ENCODE measurements around the gene EBLN1.

Gene EBLN1

DNA sequence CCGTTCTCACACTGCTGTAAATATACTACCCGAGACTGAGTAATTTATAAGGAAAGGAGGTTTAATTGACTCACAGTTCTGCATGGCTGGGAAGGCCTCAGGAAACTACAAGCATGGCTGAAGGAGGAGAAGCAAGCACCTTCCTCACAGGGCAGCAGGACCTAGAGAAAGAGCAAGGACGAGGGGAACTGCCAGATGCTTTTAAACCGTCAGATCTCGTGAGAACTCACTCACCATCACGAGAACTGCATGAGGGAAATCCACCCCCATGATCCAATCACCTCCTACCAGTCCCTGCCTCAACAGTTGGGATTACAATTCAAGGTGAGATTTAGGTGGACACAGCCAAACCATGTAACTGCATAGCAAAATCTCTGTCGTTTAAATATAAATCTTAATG, at the start of gene EBLN1:
Gene EBLN1 (minus strand): TSS at position 174 of the 400 bp plus-strand sequence. CDS start 8,032 bp downstream, outside the sequence.
- DNase-seq (ENCODE audit: low spot score) = no peak

DNA sequence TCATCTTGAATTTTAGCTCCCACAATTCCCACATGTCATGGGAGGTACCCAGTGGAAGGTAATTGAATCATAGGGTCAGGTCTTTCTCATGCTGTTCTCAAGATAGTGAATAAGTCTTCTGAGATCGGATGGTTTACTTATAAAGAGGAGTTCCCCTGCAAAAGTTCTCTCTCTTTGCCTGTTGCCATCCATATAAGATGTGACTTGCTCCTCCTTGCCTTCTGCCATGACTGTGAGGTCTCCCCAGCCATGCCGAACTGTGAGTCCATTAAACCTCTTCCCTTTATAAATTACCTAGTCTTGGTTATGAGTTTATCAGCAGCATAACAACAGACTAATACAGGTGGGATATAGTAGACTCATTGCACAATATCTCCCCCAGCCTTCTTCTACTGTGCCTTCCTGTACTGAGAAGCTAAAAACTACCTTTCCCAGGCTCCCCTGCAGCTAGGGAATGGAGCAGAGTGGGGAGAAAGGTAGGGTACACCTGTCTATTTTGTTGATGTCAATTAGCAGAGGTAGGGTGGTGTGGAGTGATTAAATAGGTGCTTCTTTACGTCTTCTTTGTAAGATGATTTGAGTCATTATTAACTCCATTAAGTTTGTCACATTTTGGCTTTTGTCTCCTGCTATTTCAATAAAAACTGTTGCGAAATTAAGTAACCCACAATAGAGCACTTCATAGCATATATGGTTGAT, 48.2 kb upstream of the EBLN1 start:
- no peak for DNase-seq (ENCODE audit: low spot score)

DNA sequence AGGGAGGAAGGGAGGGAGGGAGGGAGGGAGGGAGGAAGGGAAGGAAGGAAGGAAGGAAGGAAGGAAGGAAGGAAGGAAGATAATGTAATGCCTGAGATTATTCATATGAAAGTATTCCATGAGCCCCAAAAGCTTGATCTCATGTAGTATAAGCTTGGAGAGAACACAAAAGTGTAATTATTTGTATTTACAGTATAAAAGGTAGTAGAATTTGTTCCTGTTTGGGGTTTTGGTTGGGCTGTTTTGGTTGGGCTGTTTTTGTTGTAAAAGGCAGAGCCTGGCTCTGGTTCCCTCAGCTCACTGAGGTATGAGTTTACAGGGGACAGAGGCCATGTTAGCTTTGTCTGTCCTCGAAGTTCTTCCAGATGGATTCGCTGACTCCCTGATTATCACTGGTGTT, 45.3 kb upstream of the EBLN1 start:
- no peak for DNase-seq (ENCODE audit: low spot score)

DNA sequence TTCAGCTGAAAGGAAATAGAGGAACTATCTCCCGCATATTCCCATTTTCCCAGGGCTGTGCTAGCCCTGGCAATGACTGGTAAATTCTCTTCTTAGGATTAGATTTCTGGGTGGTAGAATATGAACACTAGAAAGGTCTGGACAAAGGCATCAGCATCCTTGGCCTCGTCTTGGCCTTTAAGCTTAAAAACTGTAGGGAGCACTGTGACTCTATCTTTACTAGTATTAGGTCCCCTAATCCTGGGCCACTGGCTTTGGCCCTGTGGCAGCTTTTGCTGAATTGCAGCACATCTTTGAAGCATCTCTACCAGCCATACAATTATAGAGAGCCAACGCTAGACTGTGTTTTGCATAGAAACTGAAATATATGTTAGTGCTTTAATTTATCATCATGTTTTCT, 41.5 kb upstream of the EBLN1 start:
- no peak for DNase-seq (ENCODE audit: low spot score)

DNA sequence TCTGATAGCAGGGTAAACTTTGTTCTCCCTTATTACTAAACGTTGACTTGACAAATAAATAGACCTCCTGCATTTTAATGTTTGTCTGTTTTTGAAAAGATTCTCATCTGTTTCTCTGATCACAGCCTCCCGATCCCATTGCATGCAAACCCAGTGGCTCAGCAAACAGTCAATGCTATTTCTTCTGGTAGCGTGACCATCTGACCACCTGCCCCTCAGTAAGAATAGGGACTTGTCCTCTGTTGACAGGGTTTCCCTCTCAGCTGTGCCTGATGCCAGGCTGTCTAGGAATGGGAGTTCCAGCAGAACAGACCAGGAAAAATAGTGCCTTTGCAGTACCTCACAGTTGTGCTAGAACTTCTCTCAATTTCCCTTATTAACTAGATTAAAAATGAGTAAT, 40.7 kb upstream of the EBLN1 start:
- no peak for DNase-seq (ENCODE audit: low spot score)

DNA sequence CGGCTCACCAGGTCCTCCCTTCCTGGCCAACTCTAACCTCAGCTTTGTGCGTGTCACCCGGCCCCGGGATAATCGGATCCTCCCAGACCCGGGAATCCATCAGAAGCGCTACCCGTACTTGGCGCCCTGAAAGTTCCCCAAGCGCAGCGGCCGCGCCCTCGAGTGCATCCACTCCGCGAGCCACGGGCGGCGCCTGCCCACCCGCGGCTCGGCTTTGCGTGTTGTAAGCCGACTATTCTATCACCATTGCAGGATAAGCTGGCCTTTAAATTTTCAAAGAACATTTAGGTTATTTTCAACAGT, 35.7 kb upstream of the EBLN1 start:
- no peak for DNase-seq (ENCODE audit: low spot score)

DNA sequence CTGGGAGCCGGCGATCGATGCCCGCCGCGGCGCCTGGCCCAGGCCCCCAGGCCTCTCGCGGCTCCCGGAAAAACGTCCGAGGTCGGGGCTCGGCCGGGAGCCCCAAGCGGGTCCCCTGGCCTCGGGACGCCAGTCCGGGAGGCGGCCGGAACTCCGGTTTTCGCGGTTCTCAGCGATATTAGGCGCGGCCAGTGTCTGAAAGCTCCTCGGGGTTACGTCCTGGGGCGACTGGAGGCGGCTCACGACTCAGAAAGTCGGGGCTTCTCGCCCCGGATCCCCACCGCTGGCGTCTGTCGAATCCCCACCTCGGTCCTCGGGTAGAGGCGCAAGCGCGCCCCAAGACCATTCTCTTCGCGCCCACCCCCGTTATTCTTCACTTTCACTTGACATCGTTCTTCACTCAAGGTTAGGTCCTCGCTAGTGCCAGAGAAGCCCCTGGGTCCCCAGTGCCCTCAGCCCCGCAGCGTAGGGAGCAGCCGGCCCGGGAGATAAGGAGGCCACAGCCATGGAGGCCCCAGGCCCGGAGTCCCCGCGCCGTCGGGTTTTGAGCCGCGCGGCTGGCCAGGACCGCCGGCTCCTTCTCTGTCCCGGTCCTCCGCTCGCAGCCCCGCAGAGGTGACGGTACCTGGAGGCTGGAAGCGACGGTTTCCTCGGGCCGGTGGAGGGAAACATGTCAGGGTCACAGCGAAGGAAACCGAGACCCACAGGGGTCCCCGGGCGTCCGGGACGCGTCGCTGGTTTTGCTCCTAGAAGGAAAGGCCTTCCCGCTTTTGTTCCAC, 35.2 kb upstream of the EBLN1 start:
- DNase-seq (ENCODE audit: low spot score) = peak; percentile 13

DNA sequence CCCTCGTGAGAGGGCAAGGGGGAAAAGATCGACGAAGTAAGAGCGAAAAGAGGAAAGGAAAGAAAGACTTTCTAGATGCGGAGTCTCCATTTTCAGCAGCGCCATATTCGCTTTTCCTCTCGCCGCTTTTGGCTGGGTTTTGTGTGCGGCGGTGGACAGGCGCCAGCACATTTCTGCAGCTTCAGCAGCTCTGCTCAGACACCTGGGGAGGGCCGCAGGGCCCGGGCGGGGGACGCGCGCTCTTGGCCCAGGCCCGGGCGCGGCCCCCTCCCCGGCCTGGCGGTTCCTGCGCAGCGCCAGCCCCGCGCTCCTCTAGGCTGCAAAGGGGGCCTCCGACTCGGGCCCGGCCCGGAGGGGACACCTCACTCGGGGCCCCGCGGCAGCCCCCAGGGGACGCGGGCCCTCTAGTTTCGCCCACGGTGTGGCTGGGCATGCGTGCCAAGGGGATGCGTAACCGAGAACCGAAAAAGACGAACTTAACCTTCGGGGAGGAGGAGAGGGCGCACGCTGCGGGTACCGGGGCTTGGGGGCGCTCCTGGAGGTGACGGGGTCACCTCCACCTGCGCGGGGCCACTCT, 34.5 kb upstream of the EBLN1 start:
- peak; percentile 17 for DNase-seq (ENCODE audit: low spot score)

DNA sequence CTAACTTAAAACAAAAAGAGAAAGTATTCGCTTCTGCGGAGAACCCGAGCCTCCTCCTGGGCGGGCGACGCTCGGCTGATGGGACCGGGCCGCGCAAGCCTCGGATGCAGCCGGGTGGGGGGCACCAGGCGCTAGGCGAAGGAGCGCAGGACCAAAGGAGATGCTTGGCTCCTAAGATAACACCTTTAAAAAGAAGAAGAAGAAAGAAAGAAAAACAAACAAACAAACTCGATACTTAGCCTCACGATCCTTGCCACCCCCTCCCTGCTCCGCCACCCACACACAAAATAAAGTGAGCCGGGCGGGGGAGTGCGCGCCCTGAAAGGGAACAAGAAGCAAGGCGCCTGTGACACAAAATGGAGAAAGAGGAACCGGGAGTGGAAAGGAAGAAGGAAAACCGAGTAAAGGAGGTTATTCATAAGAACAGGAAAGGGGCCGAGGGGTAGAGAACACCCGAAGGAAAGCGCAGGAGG, 34.0 kb upstream of the EBLN1 start:
- DNase-seq (ENCODE audit: low spot score) = peak; percentile 49

DNA sequence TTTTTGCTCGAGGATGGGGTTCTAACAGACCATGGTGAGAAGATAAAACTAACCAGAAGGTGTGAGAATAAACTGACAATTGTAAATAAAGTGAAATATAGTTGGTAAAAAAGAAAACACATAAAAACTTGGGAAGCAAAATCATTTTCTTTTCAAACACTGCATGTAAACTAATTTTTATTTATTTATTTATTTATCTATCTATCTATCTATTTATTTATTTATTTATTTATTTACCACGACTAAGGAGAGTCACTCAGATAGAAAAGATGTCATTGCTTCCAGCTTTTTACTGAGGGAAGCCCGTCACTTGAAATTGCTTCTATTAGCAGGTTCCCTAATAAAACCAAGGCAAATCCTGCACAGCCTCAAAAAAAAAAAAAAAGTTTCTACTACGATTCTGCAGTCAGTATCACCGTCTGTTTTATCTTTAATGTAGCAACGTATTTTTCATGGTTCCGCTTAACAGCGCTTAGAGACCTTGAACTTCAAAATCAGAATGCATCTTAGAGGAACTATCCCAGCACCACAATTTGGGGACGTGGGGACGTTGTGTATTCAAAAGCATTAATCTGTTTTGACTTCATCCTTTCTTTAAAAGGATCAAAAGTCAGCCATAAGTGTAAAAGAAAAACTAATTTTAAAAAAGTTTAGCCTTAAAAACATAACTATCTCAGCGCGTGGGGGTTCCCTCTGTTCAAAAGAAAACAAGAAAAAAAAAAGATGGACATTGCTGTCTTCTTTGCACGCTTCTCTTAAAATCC, 33.3 kb upstream of the EBLN1 start:
- no peak for DNase-seq (ENCODE audit: low spot score)

DNA sequence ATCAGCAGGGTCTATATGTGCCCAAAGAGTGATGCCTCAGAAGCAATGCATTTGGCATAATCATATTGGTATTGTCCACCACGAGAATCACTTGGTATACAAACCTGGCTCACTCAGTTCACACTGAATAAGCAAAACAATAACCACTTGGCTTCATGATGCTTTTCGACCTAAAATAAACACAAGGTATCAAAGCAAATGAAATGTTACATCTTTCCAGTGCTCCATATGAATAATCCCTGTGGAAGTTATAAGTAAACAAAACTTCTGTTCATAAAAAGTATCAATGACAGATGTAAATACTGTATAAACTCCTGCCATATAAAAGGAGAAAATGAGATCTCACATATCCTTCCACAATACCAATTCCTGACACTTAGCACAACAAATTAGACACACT, 29.8 kb upstream of the EBLN1 start:
- no peak for DNase-seq (ENCODE audit: low spot score)

DNA sequence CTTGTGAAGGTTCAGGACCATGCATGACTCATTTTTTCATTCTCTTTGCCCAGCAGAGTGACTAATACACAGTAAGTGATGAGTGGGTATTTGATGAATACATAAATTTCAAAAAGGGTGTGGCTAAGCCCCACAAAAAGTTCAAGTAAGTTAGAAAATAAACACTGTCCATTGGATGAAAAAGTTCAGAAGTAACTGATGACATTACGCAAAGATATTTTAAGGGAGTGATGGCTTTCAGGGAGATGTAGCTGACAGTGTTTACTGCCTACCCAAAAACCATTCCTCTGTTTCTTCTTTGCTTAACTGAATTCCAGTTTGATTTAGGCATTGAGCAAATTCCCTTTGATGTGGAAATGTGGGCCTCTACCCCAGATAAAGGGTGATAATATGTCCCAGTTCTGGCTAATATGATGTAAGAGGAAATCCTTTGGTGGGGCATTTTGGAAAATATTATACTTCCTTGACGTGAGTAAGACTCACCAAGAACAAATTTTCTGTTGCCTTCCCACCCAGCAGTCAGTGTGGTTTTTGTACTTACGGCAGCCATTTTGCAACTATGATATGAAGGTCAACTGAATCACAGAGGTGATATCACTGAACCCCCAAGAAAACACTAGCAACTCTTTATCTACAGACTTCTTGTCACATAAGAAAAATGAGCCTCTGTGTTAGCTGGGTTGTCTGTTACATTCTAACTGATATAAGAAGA, 29.0 kb upstream of the EBLN1 start:
- peak; percentile 45 for DNase-seq (ENCODE audit: low spot score)

DNA sequence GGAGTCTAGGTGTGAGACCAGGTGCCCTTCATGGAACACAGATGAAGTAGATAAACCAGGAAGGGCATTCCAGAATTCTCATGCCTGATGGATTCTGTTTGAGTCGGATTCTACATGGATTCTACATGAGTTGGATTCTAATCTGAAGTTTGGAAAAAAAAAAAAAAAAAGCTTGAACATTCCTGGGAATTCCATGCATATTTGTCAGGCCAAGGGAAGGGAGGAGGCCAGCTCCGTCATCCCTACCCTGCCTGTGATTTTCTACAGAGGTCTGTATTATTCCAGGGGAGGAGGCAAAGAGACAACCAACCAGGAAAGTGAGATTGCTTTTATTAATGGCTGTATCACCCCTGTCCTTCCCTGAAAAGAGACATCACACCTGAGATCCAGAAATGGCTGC, 27.8 kb upstream of the EBLN1 start:
- DNase-seq (ENCODE audit: low spot score) = peak; percentile 69

DNA sequence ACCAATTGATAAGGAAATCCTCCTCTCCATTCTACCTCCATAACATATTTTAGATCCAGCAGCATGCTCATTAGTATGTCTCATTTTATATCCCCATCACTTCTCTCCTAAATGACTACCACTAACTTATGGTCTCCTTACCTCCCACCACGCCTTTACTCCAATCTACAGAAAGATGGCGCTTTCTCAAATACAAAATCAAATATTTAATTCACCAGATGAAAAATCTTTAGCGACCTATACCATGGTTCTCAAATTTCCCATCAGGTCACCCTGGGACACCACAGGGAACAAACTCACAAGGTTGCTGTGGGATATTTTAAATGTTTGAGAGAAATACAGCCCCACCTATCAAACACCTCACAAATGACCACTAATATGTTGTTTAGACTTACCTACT, 27.0 kb upstream of the EBLN1 start:
- DNase-seq (ENCODE audit: low spot score) = no peak

DNA sequence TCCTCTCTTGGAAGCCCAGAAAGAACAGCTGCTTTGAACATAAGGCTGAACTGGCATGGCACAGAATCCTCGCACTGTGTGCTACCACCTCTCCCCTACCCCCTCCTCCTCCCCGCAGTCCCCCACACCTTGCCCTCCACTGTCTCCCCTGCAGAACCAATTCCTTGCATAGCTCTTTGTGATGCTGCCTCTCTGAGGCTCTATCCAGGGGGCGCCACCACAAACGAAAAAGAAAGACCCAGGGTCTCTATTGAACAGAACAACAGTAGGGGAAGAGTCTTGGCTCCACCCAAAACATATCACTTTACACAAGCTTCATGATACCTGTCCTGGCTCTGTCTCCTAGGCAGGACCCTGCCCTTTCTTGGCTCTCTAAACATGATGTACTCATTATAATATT, 26.2 kb upstream of the EBLN1 start:
- DNase-seq (ENCODE audit: low spot score) = no peak

DNA sequence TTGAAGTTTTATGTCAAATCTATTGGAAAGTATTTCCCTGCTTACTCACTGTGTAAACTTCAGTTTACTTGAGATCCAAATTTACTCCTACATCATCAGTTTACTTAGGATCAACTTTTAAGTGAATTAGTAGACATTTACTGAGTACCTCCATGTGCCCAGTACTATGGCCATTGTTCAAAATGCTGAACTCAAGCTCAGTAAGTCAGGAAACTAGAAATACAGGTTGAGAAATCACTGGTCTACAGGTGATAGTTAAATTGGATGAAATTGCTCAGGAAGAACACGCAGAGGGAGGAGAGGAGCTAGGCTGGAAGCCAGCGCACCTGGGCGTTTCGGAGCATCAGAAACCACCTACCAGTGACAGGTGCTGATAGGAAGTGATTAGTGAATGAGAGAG, 25.5 kb upstream of the EBLN1 start:
- DNase-seq (ENCODE audit: low spot score) = no peak

DNA sequence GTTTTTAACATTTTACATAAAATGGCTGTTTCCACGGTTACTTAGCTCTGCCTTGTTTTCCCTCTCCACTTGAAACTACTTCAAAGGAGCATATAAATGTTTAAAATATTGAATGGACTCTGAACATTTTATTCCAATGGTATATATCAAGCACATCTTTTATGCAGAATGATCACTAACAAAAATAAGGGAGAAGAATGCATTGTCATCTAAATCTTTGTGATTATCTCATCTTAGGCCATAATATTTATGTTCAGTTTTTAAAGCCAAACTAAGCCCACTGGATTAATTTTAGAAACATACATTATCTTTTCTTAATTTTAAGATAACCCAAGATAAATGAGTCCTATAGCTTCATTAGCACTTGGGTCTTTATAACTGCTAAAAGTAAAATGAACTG, 13.4 kb upstream of the EBLN1 start:
- DNase-seq (ENCODE audit: low spot score) = no peak

DNA sequence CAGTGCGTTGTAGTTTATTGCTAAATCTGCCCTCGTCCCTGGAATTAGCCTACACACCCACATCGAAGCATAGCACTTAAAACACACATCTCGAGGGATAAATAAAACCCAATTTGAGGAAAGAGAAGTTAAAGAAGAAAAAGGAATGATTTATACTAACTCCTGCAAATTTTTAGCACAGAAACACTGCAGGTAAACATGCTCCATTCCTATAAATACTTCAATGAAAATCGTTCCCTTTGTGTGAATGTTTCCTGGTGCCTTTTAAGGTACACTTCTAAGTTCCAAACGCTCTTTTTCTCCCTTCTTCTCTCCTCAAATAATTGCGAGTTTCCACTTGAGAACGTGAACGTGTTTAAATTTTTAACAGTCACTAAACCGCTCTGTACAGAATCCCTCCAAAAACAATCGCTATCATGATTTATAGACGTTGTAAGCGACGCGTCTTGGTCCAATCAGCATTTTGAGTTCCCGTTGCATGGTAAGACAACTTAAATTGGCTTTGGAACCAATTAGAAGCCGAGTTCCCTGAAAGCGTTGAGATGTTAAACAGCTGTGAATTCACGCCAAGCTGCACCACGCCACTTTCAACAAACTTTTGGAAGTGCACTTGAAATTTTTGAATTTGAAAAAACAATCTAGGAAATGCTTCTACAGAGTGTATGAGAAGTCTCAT, 12.5 kb upstream of the EBLN1 start:
- DNase-seq (ENCODE audit: low spot score) = no peak

DNA sequence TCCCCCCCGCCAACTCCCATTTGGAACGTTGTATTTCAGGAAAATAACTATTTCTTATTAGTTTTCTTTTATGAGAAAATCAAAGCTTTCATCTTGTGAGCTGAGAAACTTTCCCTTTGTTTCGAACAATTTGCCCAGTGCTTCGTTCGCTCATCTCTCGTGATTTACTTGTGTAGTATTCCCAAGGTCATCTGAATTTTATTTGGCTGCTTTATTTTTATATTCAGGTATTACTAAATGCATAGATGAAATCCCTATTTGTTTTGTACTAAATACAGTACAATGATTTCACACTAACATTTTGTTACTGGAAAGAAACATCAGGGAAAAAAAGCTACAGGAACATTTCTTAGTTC, 12.0 kb upstream of the EBLN1 start:
- DNase-seq (ENCODE audit: low spot score) = no peak

DNA sequence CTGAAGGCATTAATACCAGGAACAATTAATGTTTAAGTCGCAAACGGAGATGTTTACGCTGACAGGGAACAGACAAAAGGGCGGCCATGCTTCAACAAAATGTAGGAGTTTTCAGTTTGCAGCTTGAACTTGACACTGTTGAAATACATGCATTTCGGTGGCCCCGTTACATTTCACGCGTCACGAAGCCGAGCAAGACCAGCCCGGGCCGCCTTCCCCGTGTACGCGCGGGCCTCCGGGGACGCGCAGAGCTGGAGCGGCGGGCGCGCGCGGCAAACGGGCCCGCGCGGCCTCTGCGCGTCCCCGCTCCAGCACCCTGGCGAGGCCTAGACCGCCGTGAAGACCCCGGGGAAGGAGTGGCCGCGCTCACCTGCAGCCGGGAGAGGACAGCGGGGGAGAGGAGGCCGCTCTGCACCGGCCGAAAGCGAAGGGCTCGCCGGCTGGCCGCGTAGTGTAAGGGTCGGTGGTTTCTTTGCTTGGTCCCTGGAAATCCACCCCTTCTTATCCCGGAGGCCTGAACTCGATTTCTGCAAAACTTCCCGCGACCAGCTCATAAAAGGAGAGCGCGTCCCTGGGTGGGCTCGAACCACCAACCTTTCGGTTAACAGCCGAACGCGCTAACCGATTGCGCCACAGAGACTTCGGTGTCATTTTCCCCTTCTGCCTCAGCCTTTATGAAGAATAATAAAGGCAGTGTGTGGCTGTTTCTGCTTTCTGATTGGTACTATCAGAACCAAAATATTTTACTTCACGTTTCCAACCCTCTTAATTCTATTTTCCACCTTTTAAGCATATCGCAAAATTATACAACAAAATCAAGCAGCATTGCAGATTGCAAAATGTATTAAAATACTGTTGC, 11.4 kb upstream of the EBLN1 start:
- peak; percentile 86 for DNase-seq (ENCODE audit: low spot score)
